Measurements from ENCODE around the gene PDZD7.

The PDZD7 gene

DNA sequence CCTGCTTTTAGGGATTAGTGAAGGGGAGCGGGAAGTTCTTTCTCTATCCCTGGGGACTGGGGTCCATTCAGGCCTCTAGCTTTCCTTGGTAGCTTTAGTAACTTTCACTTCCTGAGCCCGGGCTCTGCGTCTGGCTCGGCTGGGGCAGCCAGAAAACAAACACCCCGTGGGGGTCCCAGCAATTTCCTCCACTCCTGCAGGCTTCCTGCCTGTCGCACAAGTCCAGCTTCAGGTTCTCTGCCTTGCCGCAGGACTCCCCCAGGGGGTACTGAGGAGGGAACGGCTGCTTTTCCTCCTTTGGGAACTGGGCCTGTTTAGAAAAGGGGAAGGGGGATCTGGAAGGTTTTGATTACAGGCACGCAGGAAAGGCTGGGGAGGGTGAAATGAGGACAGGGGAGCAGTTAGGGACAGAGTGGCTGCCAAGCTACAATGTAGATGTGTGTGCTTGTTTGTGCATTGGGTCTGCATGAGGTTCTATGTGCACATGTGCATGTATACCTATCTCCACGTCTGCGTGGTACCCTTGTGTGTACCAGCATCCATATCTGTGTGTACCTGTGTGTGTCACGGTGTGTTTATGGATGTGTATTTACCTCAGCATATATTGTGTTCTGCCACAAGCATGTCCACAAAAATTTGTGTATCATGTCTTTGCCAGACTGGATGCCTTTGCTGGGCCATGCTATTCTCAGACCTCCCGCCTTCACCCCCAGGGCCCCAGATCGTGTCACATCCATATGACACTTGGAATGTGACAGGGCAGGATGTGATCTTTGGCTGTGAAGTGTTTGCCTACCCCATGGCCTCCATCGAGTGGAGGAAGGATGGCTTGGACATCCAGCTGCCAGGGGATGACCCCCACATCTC is 32.9 kb upstream of the PDZD7 start:
- DNase-seq (ENCODE audit: extremely low read depth, insufficient read length): no peak
- H3K36me3 ChIP-seq (ENCODE audit: control insufficient read depth, insufficient read depth, low read length): no peaks in the 10 kb centered on the region
- TF ChIP-seq CTCF (IDR thresholded peaks at IDR 0.05; ENCODE audit: insufficient read depth, low read length, poor library complexity, severe bottlenecking): no peak
- H3K4me3 ChIP-seq (replicated peaks; ENCODE audit: low read depth, low read length): no peak overlapping the region
- no peaks in the 10 kb centered on the region for H3K27me3 ChIP-seq (replicated peaks; ENCODE audit: control insufficient read depth, insufficient read depth, low read length)

GRCh38 chr10:101063050-101063525 is 32.2 kb upstream of the PDZD7 start:
- no peak for TF ChIP-seq CTCF (IDR thresholded peaks at IDR 0.05; ENCODE audit: insufficient read depth, low read length, poor library complexity, severe bottlenecking)
- H3K36me3 ChIP-seq (ENCODE audit: control insufficient read depth, insufficient read depth, low read length): no peaks in the 10 kb centered on the region
- DNase-seq (ENCODE audit: extremely low read depth, insufficient read length): no peak
- H3K4me3 ChIP-seq (replicated peaks; ENCODE audit: low read depth, low read length): no peak overlapping the region
- no peaks in the 10 kb centered on the region for H3K27me3 ChIP-seq (replicated peaks; ENCODE audit: control insufficient read depth, insufficient read depth, low read length)

DNA sequence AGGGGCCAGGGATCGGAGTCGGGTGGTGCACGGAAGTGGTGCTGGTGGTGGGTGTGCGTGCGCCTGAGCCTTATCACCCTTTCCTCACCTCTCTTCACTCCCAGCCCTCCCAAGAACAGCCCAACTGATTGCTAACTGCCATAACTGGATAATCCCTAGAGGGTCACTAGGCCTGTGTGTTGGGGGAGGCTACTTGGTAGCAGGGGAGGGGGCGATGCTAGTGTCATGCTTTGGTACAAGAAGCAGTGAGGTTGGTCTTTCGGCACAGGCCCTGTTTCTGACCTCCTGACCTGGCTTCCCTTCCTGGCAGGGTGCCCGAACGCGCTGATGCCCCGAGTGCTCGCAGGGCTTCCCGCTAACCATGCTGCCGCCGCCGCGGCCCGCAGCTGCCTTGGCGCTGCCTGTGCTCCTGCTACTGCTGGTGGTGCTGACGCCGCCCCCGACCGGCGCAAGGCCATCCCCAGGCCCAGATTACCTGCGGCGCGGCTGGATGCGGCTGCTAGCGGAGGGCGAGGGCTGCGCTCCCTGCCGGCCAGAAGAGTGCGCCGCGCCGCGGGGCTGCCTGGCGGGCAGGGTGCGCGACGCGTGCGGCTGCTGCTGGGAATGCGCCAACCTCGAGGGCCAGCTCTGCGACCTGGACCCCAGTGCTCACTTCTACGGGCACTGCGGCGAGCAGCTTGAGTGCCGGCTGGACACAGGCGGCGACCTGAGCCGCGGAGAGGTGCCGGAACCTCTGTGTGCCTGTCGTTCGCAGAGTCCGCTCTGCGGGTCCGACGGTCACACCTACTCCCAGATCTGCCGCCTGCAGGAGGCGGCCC is 31.5 kb upstream of the PDZD7 start:
- peaks cover 2% of the 10 kb centered on the region for H3K36me3 ChIP-seq (ENCODE audit: control insufficient read depth, insufficient read depth, low read length)
- peak; percentile 83 for DNase-seq (ENCODE audit: extremely low read depth, insufficient read length)
- peak; percentile 36 for TF ChIP-seq CTCF (IDR thresholded peaks at IDR 0.05; ENCODE audit: insufficient read depth, low read length, poor library complexity, severe bottlenecking)
- H3K27me3 ChIP-seq (replicated peaks; ENCODE audit: control insufficient read depth, insufficient read depth, low read length): no peaks in the 10 kb centered on the region
- H3K4me3 ChIP-seq (replicated peaks; ENCODE audit: low read depth, low read length): peak overlapping the region; percentile 41

DNA sequence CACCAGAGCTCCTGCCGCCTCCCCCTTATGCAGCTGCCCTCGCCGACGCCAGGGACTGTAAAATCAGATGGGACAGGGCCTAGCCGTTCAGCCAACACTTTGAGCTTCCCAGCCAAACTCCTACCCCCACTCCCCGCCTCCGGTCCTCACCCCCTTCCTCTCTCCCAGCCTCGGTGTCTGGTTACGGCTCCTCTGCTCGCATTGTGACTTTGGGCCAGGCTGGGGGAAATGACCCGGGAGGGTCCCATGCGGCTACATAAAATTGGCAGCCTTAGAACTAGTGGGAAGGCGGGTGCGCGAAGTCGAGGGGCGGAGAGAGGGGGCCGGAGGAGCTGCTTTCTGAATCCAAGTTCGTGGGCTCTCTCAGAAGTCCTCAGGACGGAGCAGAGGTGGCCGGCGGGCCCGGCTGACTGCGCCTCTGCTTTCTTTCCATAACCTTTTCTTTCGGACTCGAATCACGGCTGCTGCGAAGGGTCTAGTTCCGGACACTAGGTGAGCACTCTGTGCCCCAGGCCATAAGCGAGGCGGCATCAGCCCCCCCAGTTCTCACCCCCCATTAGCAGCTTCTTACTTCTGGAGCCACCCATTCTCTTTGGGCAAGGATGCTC is 30.8 kb upstream of the PDZD7 start, which contains the start of gene KAZALD1:
Gene KAZALD1, plus strand, starts transcription at position 366 of the 608 bp plus-strand sequence. CDS start 604 bp downstream, outside the sequence.
- no peak for TF ChIP-seq CTCF (IDR thresholded peaks at IDR 0.05; ENCODE audit: insufficient read depth, low read length, poor library complexity, severe bottlenecking)
- Histone ChIP-seq H3K4me3 (replicated peaks; ENCODE audit: low read depth, low read length) (peak within 1 kb of the TSS; percentile 81), H3K36me3 (ENCODE audit: control insufficient read depth, insufficient read depth, low read length) (peaks cover 2% of the 10 kb centered on the region), H3K27me3 (replicated peaks; ENCODE audit: control insufficient read depth, insufficient read depth, low read length) (no peaks in the 10 kb centered on the region)
- no peak for DNase-seq (ENCODE audit: extremely low read depth, insufficient read length)

GRCh38 chr10:101060951-101061623 is 30.2 kb upstream of the PDZD7 start:
- Histone ChIP-seq H3K4me3 (replicated peaks; ENCODE audit: low read depth, low read length) (peak overlapping the region; percentile 81), H3K36me3 (ENCODE audit: control insufficient read depth, insufficient read depth, low read length) (peaks cover 2% of the 10 kb centered on the region), H3K27me3 (replicated peaks; ENCODE audit: control insufficient read depth, insufficient read depth, low read length) (no peaks in the 10 kb centered on the region)
- TF ChIP-seq CTCF (IDR thresholded peaks at IDR 0.05; ENCODE audit: insufficient read depth, low read length, poor library complexity, severe bottlenecking): no peak
- peak; percentile 93 for DNase-seq (ENCODE audit: extremely low read depth, insufficient read length)

Data from GM06990 (cell line).